Measurements from ENCODE around the gene EGLN3. TPM values are rescaled to one million over a fixed set of nuclear protein-coding genes. Genes with fewer than 3 reads are reported as not detected.

The EGLN3 gene
- total RNA-seq, 1 experiment from 2014 or later, result 20.0 TPM

GRCh38 chr14:33918256-33918655, 32.6 kb downstream of the EGLN3 start:
- Mint-ChIP-seq H3K27ac (no peak overlapping the region), H3K27me3 (ENCODE audit: low read depth) (no peaks in the 10 kb centered on the region), H3K36me3 (peaks cover 12% of the 10 kb centered on the region; the same call in 1 of the 2 replicates), H3K9me3 (peaks cover 4% of the 10 kb centered on the region; the same call in 1 of the 2 replicates), H3K4me3 (no peak overlapping the region), H3K4me1 (peaks cover 41% of the 10 kb centered on the region)
- ATAC-seq (no peak), DNase-seq (ENCODE audit: low spot score) (no peak)
- ChIA-PET POLR2A (no interaction called here), CTCF (no interaction called here)
- no peak for TF ChIP-seq USF1 (CRISPR knock-in tag; IDR thresholded peaks at IDR 0.05)
- TF ChIP-seq HMGXB4 (CRISPR knock-in tag; IDR thresholded peaks at IDR 0.05), result no peak
- no peak for TF ChIP-seq ATF1 (CRISPR knock-in tag; IDR thresholded peaks at IDR 0.05)
- TF ChIP-seq ZNF416 (CRISPR knock-in tag; IDR thresholded peaks at IDR 0.05), result no peak
- TF ChIP-seq KAT7 (CRISPR knock-in tag; IDR thresholded peaks at IDR 0.05; ENCODE audit: borderline replicate concordance), result no peak
- no peak for TF ChIP-seq ZMAT4 (CRISPR knock-in tag; IDR thresholded peaks at IDR 0.05)
- TF ChIP-seq GRHL2 (CRISPR knock-in tag; IDR thresholded peaks at IDR 0.05; ENCODE audit: insufficient replicate concordance, severe bottlenecking), result no peak
- TF ChIP-seq FOXJ3 (CRISPR knock-in tag; IDR thresholded peaks at IDR 0.05; ENCODE audit: borderline replicate concordance), result no peak
- TF ChIP-seq TCF7 (CRISPR knock-in tag; IDR thresholded peaks at IDR 0.05; ENCODE audit: low read depth), result no peak
- no peak for TF ChIP-seq IRF2 (CRISPR knock-in tag; IDR thresholded peaks at IDR 0.05; ENCODE audit: borderline replicate concordance, low read depth)
- no peak for TF ChIP-seq PREB (CRISPR knock-in tag; IDR thresholded peaks at IDR 0.05; ENCODE audit: borderline replicate concordance)
- TF ChIP-seq ZNF532 (CRISPR knock-in tag; IDR thresholded peaks at IDR 0.05; ENCODE audit: borderline replicate concordance), result no peak
- TF ChIP-seq E2F4 (CRISPR knock-in tag; IDR thresholded peaks at IDR 0.05; ENCODE audit: borderline replicate concordance, low read depth), result no peak
- no peak for TF ChIP-seq ATF3 (CRISPR knock-in tag; conservative IDR thresholded peaks at IDR 0.05)
- no peak for TF ChIP-seq FOXK1 (CRISPR knock-in tag; IDR thresholded peaks at IDR 0.05)
- TF ChIP-seq ETV6 (CRISPR knock-in tag; IDR thresholded peaks at IDR 0.05), result no peak
